ENCODE measurements around the gene DDX23.

DNA sequence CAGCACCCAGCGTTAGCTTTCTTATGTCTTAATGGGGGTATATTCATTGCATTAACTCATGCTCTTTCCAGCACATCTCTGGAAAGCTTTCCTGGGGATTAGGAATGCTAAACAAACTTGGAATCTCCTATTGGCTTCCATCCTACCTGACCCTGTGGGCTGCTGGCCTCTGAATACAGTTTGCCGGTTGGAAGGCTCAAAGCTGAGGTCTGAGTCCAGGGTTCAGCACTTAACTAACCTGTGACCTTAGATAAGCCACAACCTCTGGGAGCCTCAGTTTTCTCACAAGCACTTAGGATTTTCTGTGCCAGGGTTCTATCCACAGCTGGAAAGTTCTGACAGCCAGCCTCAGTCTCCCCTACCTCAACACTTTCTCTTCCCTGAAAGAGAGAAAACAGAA lies 26.6 kb upstream of the DDX23 start:
- TF ChIP-seq CTCF (IDR thresholded peaks at IDR 0.05) (no peak), POLR2A (IDR thresholded peaks at IDR 0.05) (no peak), POLR2AphosphoS5 (IDR thresholded peaks at IDR 0.05) (no peak)

Measured in breast epithelium (tissue), 3 donors.